Muscle of arm (tissue), 12 donors: ENCODE results near the gene TXNL4B. TPM values are rescaled to one million over a fixed set of nuclear protein-coding genes. Genes with fewer than 3 reads are reported as not detected.

Experiments used
- DNase-seq: peaks from one replicate; pipeline ENCODE4 v3.0.0-alpha.2; 2013
- polyA plus RNA-seq, 12 donors: library from polyadenylated mRNA; unstranded; fragments of 120-200 nt; gene quantifications; one replicate each; pipeline ENCODE4 v1.2.1, GENCODE V29; 2013; ENCODE audit not compliant: insufficient read length in 12 of 12

The TXNL4B gene
- polyA plus RNA-seq, 12 donors: 10.8 to 14.6 (median 12.9) TPM; not detected in 1

DNA sequence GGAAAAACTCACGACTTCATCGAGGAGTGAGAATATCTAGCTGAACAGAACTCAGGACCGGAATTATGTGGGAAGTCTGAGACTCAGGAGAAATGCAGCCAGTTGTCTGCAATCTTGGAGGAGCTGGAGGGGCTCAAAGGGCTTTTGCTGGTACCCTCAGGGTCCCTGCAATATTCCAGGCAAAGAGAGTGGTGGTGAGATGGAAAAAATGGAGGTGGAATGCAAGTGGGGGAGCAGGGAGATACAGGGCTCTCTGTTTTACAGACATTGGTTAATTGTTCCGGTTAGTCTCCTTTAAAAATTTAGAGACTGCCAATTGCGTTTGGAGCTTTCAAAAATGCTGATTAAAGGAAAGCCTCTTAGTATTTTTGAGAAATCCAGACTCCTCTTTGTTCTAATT is 57.3 kb downstream of the TXNL4B start:
- no peak for DNase-seq

Other genes with a start within 250 kb of the TXNL4B start
- 10 to 100 TPM in 11 of 12 donors, not detected in 1; 16.8 to 23.2 (median 19.2) TPM for gene ATXN1L, start 247.6 kb downstream of the TXNL4B start, polyA plus RNA-seq
- gene ZNF821, start 209.4 kb downstream of the TXNL4B start, polyA plus RNA-seq: 10 to 100 TPM in 6 of 12 donors, 1 to 10 TPM in 4, not detected in 2; 8.9 to 14.2 (median 10.3) TPM
- 100 to 1,000 TPM in 11 of 12 donors, not detected in 1; 118 to 236 (median 170) TPM for gene IST1, start 198.1 kb downstream of the TXNL4B start, polyA plus RNA-seq
- 1 to 10 TPM in 1 of 12 donors, under 1 TPM in 7, not detected in 4; 0.03 to 1.8 (median 0.07) TPM for gene PKD1L3, start 93.2 kb downstream of the TXNL4B start, polyA plus RNA-seq
- gene DHODH, start 84.9 kb downstream of the TXNL4B start, polyA plus RNA-seq: 10 to 100 TPM in 7 of 12 donors, 1 to 10 TPM in 4, not detected in 1; 6.9 to 16.8 (median 11.6) TPM
- gene HP, start 39.1 kb downstream of the TXNL4B start, polyA plus RNA-seq: 1 to 10 TPM in 2 of 12 donors, under 1 TPM in 8, not detected in 2; 0.12 to 2.7 (median 0.65) TPM
- gene HPR, start 30.4 kb downstream of the TXNL4B start, polyA plus RNA-seq: under 1 TPM in 3 of 12 donors, not detected in 9; 0.18 to 0.84 (median 0.21) TPM
- gene DHX38, start 227 bp upstream of the TXNL4B start, polyA plus RNA-seq: 10 to 100 TPM in 11 of 12 donors, not detected in 1; 39.9 to 86.2 (median 44.8) TPM
- gene PMFBP1, start 78.5 kb upstream of the TXNL4B start, polyA plus RNA-seq: 1 to 10 TPM in 7 of 12 donors, under 1 TPM in 3, not detected in 2; 0.58 to 5.0 (median 1.9) TPM